HEK293 (cell line): ENCODE data around the gene CDH22.

Experiments
- CTCF ChIP-seq: fragments of 450-650 bp; formaldehyde crosslinking; IDR thresholded peaks from 2 replicates; pipeline ENCODE4 v1.5.1; 2016; ENCODE audit warnings: missing biosample characterization, missing genetic modification characterization
- SP3 ChIP-seq: fragments of 450-650 bp; formaldehyde crosslinking; IDR thresholded peaks from 2 replicates; pipeline ENCODE4 v1.5.1; 2016; ENCODE audit warnings: missing biosample characterization, missing genetic modification characterization
- TCF7L2 ChIP-seq: IDR thresholded peaks from 2 replicates; pipeline ENCODE4 v1.6.1; 2011; ENCODE audit warnings: low read depth, mild to moderate bottlenecking, inconsistent platforms, low read length, moderate library complexity, borderline replicate concordance
- ZBTB6 ChIP-seq: fragments of 450-650 bp; formaldehyde crosslinking; IDR thresholded peaks from 2 replicates; pipeline ENCODE4 v1.5.1; 2017; ENCODE audit warnings: missing biosample characterization, missing genetic modification characterization

- no peak for TF ChIP-seq SP3
- no peak for TF ChIP-seq TCF7L2
- TF ChIP-seq CTCF (tag by site-specific recombination) = no peak
- TF ChIP-seq ZBTB6 (tag by site-specific recombination) = no peak
These were observed 91.4 kb downstream of the CDH22 start for GRCh38 chr20:46216770-46217464.
